ENCODE data around the gene LRRC51. TPM values are rescaled to one million over a fixed set of nuclear protein-coding genes. Genes with fewer than 3 reads are reported as not detected.
A peak's percentile ranks its signal among the peaks of the same experiment; 100 is the strongest.

The LRRC51 gene
- total RNA-seq, 1 donor: 5.1 TPM

- H3K27me3 ChIP-seq (ENCODE audit: insufficient read depth, low read length): no peaks in the 10 kb centered on the region
- peaks cover 8% of the 10 kb centered on the region for H3K79me2 ChIP-seq (ENCODE audit: insufficient read depth, low read length)
- peak; percentile 75 for DNase-seq (ENCODE audit: insufficient read length, low spot score, missing footprints)
- H3K27ac ChIP-seq (ENCODE audit: low read depth, low read length): peak overlapping the region; percentile 100
- H3K36me3 ChIP-seq (ENCODE audit: insufficient read depth, low read length): no peaks in the 10 kb centered on the region
- H3K4me1 ChIP-seq (ENCODE audit: insufficient read depth, low read length): peaks cover 33% of the 10 kb centered on the region
- no peak for TF ChIP-seq CTCF (IDR thresholded peaks at IDR 0.05; ENCODE audit: extremely low read depth, low read depth, low read length)
- peak overlapping the region; percentile 82 for H2AFZ ChIP-seq (ENCODE audit: low read length)
- no peak overlapping the region for H3K4me3 ChIP-seq (ENCODE audit: insufficient read depth, low read length)
- H4K20me1 ChIP-seq (ENCODE audit: insufficient read depth, low read length): no peaks in the 10 kb centered on the region
- H3K4me2 ChIP-seq (ENCODE audit: insufficient read depth, low read length): peak overlapping the region; percentile 14
- no peaks in the 10 kb centered on the region for H3K9me3 ChIP-seq (ENCODE audit: low read depth, low read length)
These were observed 33.9 kb downstream of the LRRC51 start for GRCh38 chr11:72114570-72114969.

- Histone ChIP-seq H3K36me3 (ENCODE audit: insufficient read depth, low read length) (no peaks in the 10 kb centered on the region), H3K4me2 (ENCODE audit: insufficient read depth, low read length) (no peak overlapping the region), H3K79me2 (ENCODE audit: insufficient read depth, low read length) (peaks cover 8% of the 10 kb centered on the region), H2AFZ (ENCODE audit: low read length) (peak overlapping the region; percentile 58), H3K4me3 (ENCODE audit: insufficient read depth, low read length) (no peak overlapping the region), H3K4me1 (ENCODE audit: insufficient read depth, low read length) (peaks cover 33% of the 10 kb centered on the region), H4K20me1 (ENCODE audit: insufficient read depth, low read length) (no peaks in the 10 kb centered on the region), H3K27ac (ENCODE audit: low read depth, low read length) (no peak overlapping the region), H3K27me3 (ENCODE audit: insufficient read depth, low read length) (no peaks in the 10 kb centered on the region), H3K9me3 (ENCODE audit: low read depth, low read length) (no peaks in the 10 kb centered on the region)
- DNase-seq (ENCODE audit: insufficient read length, low spot score, missing footprints): no peak
- no peak for TF ChIP-seq CTCF (IDR thresholded peaks at IDR 0.05; ENCODE audit: extremely low read depth, low read depth, low read length)
These were observed 35.5 kb downstream of the LRRC51 start for GRCh38 chr11:72116019-72116755.

GRCh38 chr11:72119198-72119597, 38.5 kb downstream of the LRRC51 start:
- no peak for TF ChIP-seq CTCF (IDR thresholded peaks at IDR 0.05; ENCODE audit: extremely low read depth, low read depth, low read length)
- peaks cover 8% of the 10 kb centered on the region for H3K79me2 ChIP-seq (ENCODE audit: insufficient read depth, low read length)
- H3K4me2 ChIP-seq (ENCODE audit: insufficient read depth, low read length): no peak overlapping the region
- H3K4me3 ChIP-seq (ENCODE audit: insufficient read depth, low read length): no peak overlapping the region
- no peaks in the 10 kb centered on the region for H4K20me1 ChIP-seq (ENCODE audit: insufficient read depth, low read length)
- H3K9me3 ChIP-seq (ENCODE audit: low read depth, low read length): no peaks in the 10 kb centered on the region
- DNase-seq (ENCODE audit: insufficient read length, low spot score, missing footprints): no peak
- no peak overlapping the region for H3K27ac ChIP-seq (ENCODE audit: low read depth, low read length)
- no peaks in the 10 kb centered on the region for H3K27me3 ChIP-seq (ENCODE audit: insufficient read depth, low read length)
- H3K36me3 ChIP-seq (ENCODE audit: insufficient read depth, low read length): no peaks in the 10 kb centered on the region
- no peak overlapping the region for H2AFZ ChIP-seq (ENCODE audit: low read length)
- H3K4me1 ChIP-seq (ENCODE audit: insufficient read depth, low read length): peaks cover 14% of the 10 kb centered on the region

GRCh38 chr11:72120930-72121329, 40.3 kb downstream of the LRRC51 start:
- no peak overlapping the region for H2AFZ ChIP-seq (ENCODE audit: low read length)
- H3K4me1 ChIP-seq (ENCODE audit: insufficient read depth, low read length): peaks cover 3% of the 10 kb centered on the region
- no peak for TF ChIP-seq CTCF (IDR thresholded peaks at IDR 0.05; ENCODE audit: extremely low read depth, low read depth, low read length)
- H3K9me3 ChIP-seq (ENCODE audit: low read depth, low read length): no peaks in the 10 kb centered on the region
- H4K20me1 ChIP-seq (ENCODE audit: insufficient read depth, low read length): no peaks in the 10 kb centered on the region
- H3K4me2 ChIP-seq (ENCODE audit: insufficient read depth, low read length): no peak overlapping the region
- H3K79me2 ChIP-seq (ENCODE audit: insufficient read depth, low read length): peaks cover 2% of the 10 kb centered on the region
- H3K27me3 ChIP-seq (ENCODE audit: insufficient read depth, low read length): no peaks in the 10 kb centered on the region
- H3K27ac ChIP-seq (ENCODE audit: low read depth, low read length): no peak overlapping the region
- H3K36me3 ChIP-seq (ENCODE audit: insufficient read depth, low read length): no peaks in the 10 kb centered on the region
- no peak overlapping the region for H3K4me3 ChIP-seq (ENCODE audit: insufficient read depth, low read length)
- DNase-seq (ENCODE audit: insufficient read length, low spot score, missing footprints): no peak

Measured in osteoblast (primary cell).